Testis (tissue), 2 donors: ENCODE results near the gene FOXN1.

ENCODE experiments used
- POLR2A ChIP-seq: fragments of 450-650 bp; IDR thresholded peaks from one replicate; pipeline ENCODE4 v1.6.1; 2017; ENCODE audit warnings: antibody characterized with exemption, mild to moderate bottlenecking, moderate library complexity
- TF ChIP-seq, protein P1 (sequence below), 3 experiments: fragments of 450-650 bp in 2 of 3; fragments of 200-600 bp in 1 of 3; sonication (generic) in 1 of 3; IDR thresholded peaks; one replicate each; pipeline ENCODE4 v1.5.1; 2016 to 2019; ENCODE audit warnings: antibody characterized with exemption in 3 of 3, mild to moderate bottlenecking in 2 of 3, moderate library complexity in 1 of 3

DNA sequence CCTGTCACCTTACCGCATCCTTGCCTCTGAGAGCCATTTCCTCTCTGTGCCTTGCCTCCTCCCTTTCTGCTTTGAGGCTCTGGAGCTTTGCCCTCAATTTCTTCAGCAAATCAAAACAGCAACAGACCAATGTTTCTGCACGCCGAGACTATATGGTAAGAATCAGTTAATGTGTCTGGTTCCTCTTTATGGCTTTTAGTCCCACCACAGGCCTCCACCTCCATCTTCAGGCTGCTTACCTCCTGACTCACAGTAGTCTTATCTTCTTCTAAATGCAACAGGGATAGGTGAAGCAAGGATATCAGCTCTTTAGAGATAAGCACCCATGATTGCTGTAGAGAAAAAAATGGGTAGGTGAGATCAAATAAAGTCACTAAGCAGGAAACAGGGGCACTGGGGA lies 79.7 kb downstream of the FOXN1 start:
- TF ChIP-seq, protein P1, sequence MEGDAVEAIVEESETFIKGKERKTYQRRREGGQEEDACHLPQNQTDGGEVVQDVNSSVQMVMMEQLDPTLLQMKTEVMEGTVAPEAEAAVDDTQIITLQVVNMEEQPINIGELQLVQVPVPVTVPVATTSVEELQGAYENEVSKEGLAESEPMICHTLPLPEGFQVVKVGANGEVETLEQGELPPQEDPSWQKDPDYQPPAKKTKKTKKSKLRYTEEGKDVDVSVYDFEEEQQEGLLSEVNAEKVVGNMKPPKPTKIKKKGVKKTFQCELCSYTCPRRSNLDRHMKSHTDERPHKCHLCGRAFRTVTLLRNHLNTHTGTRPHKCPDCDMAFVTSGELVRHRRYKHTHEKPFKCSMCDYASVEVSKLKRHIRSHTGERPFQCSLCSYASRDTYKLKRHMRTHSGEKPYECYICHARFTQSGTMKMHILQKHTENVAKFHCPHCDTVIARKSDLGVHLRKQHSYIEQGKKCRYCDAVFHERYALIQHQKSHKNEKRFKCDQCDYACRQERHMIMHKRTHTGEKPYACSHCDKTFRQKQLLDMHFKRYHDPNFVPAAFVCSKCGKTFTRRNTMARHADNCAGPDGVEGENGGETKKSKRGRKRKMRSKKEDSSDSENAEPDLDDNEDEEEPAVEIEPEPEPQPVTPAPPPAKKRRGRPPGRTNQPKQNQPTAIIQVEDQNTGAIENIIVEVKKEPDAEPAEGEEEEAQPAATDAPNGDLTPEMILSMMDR (IDR thresholded peaks at IDR 0.05): no peak
- no peak for TF ChIP-seq POLR2A
